Astrocyte of the cerebellum (primary cell): ENCODE measurements around the gene FARS2.

Experiments used
- DNase-seq: peaks from one replicate; pipeline ENCODE4 v3.0.0-alpha.2; 2011; ENCODE audit warnings: low read depth
- H3K4me3 ChIP-seq: 2 replicates; pipeline ENCODE4 v1.5.1; 2011; ENCODE audit warnings: mild to moderate bottlenecking, low read depth, low read length, moderate library complexity
- CTCF ChIP-seq: IDR thresholded peaks from 2 replicates; pipeline ENCODE4 v1.5.1; 2012; ENCODE audit warnings: low read length, low read depth, moderate library complexity, mild to moderate bottlenecking; ENCODE audit errors: missing control alignments
- in situ Hi-C: cut with HindIII; loops from 2 replicates; pipeline ENCODE4 v1.10.0; 2017; ENCODE audit warnings: low sequenced_read_pairs

FARS2 gene

GRCh38 chr6:5771759-5772390 lies 510.6 kb downstream of the FARS2 start:
- no peak overlapping the region for H3K4me3 ChIP-seq
- in situ Hi-C loops: no loop called here
- no peak for TF ChIP-seq CTCF
- no peak for DNase-seq

DNA sequence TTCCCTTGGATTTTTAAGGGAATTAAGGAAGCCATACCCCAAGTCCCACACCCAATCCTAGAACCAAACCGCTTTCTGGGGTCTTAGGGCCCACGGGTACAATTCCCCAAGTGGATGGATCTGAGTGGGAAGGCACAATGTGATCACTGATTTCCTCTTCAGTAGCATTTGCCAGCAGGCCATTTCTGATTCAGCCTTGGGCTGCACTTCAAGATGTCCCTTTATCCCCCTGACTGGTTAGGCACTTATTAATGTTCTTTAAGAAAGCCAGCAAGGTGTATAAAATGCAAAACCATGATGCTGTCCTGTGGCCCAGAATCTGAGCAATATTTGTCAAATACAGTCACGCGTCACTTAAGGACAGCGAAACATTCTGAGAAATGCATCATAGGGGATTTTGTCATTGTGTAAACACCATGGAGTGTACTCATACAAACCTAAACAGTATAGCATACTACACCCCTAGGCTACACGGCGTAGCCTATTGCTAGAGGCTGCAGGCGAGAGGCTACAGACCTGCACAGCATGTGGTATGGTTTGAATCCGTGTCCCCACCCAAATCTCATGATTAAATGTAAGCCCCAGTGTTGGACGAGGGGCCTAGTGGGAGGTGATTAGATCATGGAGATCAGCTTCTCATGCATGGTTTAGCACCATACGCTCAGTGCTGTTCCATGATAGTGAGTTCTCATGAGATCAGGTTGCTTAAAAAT lies 511.3 kb downstream of the FARS2 start:
- no peak overlapping the region for H3K4me3 ChIP-seq
- in situ Hi-C loops: no loop called here

GRCh38 chr6:5776104-5776503 lies 514.8 kb downstream of the FARS2 start:
- in situ Hi-C loops: no loop called here
- H3K4me3 ChIP-seq: no peak overlapping the region
- DNase-seq: no peak
- no peak for TF ChIP-seq CTCF

More for the DNA sequence above, 511.3 kb downstream of the FARS2 start:
- no peak for DNase-seq
- no peak for TF ChIP-seq CTCF

DNA sequence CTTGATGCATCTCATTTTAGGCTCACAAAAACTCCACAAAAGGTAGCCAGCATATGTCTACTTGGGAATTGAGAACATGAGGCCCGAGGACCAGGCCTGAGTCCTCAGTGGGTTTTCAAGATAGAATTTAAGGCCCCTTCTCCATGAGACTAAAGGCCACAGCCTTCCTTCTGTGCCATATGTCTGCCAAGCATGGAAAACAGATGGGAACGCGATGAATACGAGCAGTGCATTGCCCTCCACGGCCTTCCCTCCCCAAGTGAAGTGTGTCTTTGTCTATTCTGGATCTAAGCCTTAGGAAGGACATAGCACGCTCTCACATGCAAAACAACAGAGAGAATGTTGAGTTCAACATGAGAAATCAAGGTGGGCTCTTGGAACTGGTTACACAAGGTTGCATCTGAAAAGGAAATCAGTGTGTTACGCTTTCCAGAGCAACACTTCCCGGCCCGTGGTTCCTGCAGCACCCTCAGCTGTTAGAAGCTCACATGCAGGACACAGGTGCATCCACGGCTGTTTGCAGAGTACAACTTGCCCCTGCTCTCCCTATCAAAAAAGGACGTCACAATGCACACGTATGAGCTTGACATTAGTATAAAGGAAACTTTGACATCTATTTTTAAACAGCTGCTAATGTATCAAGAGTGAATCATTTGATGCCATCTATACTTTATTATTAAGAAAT lies 515.5 kb downstream of the FARS2 start:
- TF ChIP-seq CTCF: no peak
- DNase-seq: no peak
- in situ Hi-C loops: no loop called here
- no peak overlapping the region for H3K4me3 ChIP-seq

GRCh38 chr6:5778317-5778857 lies 517.1 kb downstream of the FARS2 start:
- no peak overlapping the region for H3K4me3 ChIP-seq
- no peak for TF ChIP-seq CTCF
- DNase-seq: no peak
- in situ Hi-C loops: no loop called here

GRCh38 chr6:5778906-5779305 lies 517.6 kb downstream of the FARS2 start:
- TF ChIP-seq CTCF: no peak
- no peak overlapping the region for H3K4me3 ChIP-seq
- no peak for DNase-seq
- in situ Hi-C loops: no loop called here
